Measurements from ENCODE around the gene CCDC197.

CCDC197 gene

GRCh38 chr14:93969082-93969828 lies 27.8 kb upstream of the CCDC197 start:
- no peaks in the 10 kb centered on the region for H3K27me3 ChIP-seq (ENCODE audit: insufficient read depth, poor library complexity, severe bottlenecking)
- H3K36me3 ChIP-seq (ENCODE audit: low read depth), result no peaks in the 10 kb centered on the region
- no peak overlapping the region for H3K4me3 ChIP-seq (ENCODE audit: severe bottlenecking)
- peaks cover 13% of the 10 kb centered on the region for H3K4me1 ChIP-seq (ENCODE audit: insufficient read depth, poor library complexity, severe bottlenecking)
- no peaks in the 10 kb centered on the region for H3K9me3 ChIP-seq (ENCODE audit: severe bottlenecking)
- TF ChIP-seq, protein P1, sequence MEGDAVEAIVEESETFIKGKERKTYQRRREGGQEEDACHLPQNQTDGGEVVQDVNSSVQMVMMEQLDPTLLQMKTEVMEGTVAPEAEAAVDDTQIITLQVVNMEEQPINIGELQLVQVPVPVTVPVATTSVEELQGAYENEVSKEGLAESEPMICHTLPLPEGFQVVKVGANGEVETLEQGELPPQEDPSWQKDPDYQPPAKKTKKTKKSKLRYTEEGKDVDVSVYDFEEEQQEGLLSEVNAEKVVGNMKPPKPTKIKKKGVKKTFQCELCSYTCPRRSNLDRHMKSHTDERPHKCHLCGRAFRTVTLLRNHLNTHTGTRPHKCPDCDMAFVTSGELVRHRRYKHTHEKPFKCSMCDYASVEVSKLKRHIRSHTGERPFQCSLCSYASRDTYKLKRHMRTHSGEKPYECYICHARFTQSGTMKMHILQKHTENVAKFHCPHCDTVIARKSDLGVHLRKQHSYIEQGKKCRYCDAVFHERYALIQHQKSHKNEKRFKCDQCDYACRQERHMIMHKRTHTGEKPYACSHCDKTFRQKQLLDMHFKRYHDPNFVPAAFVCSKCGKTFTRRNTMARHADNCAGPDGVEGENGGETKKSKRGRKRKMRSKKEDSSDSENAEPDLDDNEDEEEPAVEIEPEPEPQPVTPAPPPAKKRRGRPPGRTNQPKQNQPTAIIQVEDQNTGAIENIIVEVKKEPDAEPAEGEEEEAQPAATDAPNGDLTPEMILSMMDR (IDR thresholded peaks at IDR 0.05; ENCODE audit: poor library complexity, severe bottlenecking), result no peak
- no peak overlapping the region for H3K27ac ChIP-seq (ENCODE audit: poor library complexity, severe bottlenecking)
- no peak for DNase-seq (ENCODE audit: low spot score)
- ATAC-seq (ENCODE audit: low read depth), result no peak

DNA sequence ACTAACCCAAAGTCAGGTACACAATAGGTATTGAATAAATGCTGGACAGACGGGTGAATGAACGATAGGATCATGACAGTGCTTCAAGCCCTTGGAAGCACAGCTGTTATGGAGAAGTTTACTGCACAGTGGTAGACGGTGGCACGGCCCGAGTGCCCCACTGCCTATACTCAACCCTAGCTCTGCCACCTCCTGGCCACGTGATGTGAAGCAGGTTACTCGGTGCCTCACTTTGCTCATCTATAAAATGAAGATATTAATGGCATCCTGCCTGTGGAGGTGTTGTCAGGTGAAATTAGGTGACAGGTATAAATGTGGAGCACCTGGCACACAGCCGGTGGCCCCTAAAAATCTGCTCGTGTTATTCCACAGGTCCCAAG lies 26.5 kb upstream of the CCDC197 start:
- Histone ChIP-seq H3K9me3 (ENCODE audit: severe bottlenecking) (no peaks in the 10 kb centered on the region), H3K27ac (ENCODE audit: poor library complexity, severe bottlenecking) (no peak overlapping the region), H3K36me3 (ENCODE audit: low read depth) (no peaks in the 10 kb centered on the region), H3K27me3 (ENCODE audit: insufficient read depth, poor library complexity, severe bottlenecking) (no peaks in the 10 kb centered on the region), H3K4me1 (ENCODE audit: insufficient read depth, poor library complexity, severe bottlenecking) (peaks cover 8% of the 10 kb centered on the region), H3K4me3 (ENCODE audit: severe bottlenecking) (no peak overlapping the region)
- DNase-seq (ENCODE audit: low spot score) (no peak), ATAC-seq (ENCODE audit: low read depth) (peak; percentile 74)
- TF ChIP-seq, protein P1 (IDR thresholded peaks at IDR 0.05; ENCODE audit: poor library complexity, severe bottlenecking), result peak; percentile 71

DNA sequence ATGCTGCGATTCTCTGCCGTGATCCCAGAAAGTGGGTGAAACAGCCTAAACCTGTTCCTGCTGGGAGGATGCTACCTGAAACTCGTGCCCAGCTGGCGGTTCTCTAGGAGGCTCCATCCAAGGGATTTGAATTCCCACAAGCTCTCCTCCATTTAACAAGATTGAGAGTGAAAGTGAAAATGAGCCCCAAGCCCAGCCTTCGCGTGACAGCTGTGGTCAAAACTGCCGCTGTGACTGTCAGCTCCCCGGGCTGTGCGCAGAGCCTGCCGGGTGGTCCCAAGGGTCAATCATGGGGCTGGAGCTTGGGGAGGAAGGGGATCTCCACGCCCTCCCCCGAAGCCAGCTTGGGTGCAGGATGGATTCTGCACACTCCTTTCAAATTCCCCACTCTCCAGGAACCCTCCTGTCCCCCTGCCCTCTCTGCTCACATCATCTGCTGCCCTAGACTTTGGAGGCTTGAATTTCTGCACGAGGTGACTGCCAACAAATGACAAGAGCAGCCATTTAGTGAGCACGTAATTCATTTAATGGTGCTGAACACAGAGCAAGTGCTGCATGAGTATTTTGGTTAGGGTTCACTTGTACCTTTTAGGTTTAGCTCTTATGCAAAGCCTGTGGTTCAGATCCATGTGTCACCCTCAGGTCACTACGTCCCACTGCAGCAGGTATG lies 26.0 kb upstream of the CCDC197 start:
- no peak for ATAC-seq (ENCODE audit: low read depth)
- Histone ChIP-seq H3K27ac (ENCODE audit: poor library complexity, severe bottlenecking) (no peak overlapping the region), H3K9me3 (ENCODE audit: severe bottlenecking) (no peaks in the 10 kb centered on the region), H3K4me1 (ENCODE audit: insufficient read depth, poor library complexity, severe bottlenecking) (peaks cover 2% of the 10 kb centered on the region), H3K4me3 (ENCODE audit: severe bottlenecking) (no peak overlapping the region), H3K36me3 (ENCODE audit: low read depth) (no peaks in the 10 kb centered on the region), H3K27me3 (ENCODE audit: insufficient read depth, poor library complexity, severe bottlenecking) (no peaks in the 10 kb centered on the region)
- TF ChIP-seq, protein P1 (IDR thresholded peaks at IDR 0.05; ENCODE audit: poor library complexity, severe bottlenecking), result peak; percentile 43
- DNase-seq (ENCODE audit: low spot score), result no peak

DNA sequence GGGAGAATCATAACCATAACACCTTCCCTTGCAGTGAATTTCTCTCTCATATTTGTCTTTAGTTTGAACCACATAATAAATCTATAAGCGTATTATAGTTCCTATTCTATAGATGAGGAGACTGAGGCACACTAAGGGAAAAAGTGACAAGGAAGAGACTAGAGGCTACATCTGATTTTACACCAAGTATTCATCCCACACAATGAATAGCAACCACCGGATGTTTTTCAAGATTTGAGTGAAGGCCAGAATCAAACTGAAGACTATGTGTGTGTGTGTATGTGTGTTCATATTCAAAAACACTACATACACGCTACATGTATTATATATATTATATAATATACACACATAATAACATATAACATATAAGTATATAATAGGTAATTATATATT lies 25.5 kb upstream of the CCDC197 start:
- Histone ChIP-seq H3K9me3 (ENCODE audit: severe bottlenecking) (no peaks in the 10 kb centered on the region), H3K27me3 (ENCODE audit: insufficient read depth, poor library complexity, severe bottlenecking) (no peaks in the 10 kb centered on the region), H3K4me3 (ENCODE audit: severe bottlenecking) (no peak overlapping the region), H3K4me1 (ENCODE audit: insufficient read depth, poor library complexity, severe bottlenecking) (no peaks in the 10 kb centered on the region), H3K27ac (ENCODE audit: poor library complexity, severe bottlenecking) (no peak overlapping the region), H3K36me3 (ENCODE audit: low read depth) (no peaks in the 10 kb centered on the region)
- TF ChIP-seq, protein P1 (IDR thresholded peaks at IDR 0.05; ENCODE audit: poor library complexity, severe bottlenecking), result no peak
- DNase-seq (ENCODE audit: low spot score) (no peak), ATAC-seq (ENCODE audit: low read depth) (no peak)
